HL-60 (cell line): ENCODE results near the gene WDFY1.

ENCODE experiments used
- GABPA ChIP-seq: IDR thresholded peaks from 2 replicates; pipeline ENCODE4 v1.6.1; 2012; ENCODE audit warnings: low read depth
- TF ChIP-seq, protein P1 (sequence below): IDR thresholded peaks from one replicate; pipeline ENCODE4 v1.5.1; 2011; ENCODE audit warnings: low read length, control low read depth, inconsistent platforms; ENCODE audit not compliant: insufficient read depth

DNA sequence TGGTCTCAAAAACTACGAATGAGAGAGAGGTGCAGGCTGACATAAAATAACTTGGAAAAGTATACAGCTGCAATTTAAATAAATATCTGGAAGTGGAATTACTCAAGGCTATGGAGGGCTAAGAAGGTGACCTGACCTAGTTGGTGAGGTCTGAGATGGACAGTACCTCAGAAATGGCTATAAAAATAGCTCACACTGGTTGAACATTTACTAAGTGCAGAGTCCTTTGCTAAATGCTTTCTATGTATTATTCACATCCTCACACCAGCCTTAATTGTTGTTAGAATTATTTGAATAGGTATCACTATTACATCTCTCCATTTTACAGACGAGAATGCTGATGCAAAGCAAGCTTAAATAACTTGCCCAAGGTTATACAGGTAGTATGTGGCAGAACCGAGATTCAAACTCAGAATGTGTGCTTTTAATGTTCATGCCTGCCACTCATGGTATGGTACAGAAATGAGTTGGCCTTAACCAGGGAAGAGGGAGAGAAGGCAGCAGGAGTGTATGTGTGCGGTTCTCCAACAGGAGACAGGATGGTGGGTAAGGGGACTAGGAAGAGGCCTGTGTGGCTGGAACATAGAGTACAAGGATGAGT lies 49.5 kb upstream of the WDFY1 start:
- TF ChIP-seq, protein P1, sequence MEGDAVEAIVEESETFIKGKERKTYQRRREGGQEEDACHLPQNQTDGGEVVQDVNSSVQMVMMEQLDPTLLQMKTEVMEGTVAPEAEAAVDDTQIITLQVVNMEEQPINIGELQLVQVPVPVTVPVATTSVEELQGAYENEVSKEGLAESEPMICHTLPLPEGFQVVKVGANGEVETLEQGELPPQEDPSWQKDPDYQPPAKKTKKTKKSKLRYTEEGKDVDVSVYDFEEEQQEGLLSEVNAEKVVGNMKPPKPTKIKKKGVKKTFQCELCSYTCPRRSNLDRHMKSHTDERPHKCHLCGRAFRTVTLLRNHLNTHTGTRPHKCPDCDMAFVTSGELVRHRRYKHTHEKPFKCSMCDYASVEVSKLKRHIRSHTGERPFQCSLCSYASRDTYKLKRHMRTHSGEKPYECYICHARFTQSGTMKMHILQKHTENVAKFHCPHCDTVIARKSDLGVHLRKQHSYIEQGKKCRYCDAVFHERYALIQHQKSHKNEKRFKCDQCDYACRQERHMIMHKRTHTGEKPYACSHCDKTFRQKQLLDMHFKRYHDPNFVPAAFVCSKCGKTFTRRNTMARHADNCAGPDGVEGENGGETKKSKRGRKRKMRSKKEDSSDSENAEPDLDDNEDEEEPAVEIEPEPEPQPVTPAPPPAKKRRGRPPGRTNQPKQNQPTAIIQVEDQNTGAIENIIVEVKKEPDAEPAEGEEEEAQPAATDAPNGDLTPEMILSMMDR = no peak
- no peak for TF ChIP-seq GABPA
